ENCODE measurements around the gene ZNHIT3. TPM values are rescaled to one million over a fixed set of nuclear protein-coding genes. Genes with fewer than 3 reads are reported as not detected.

Gene ZNHIT3
- total and polyA plus RNA-seq, 2 of the 13 experiments (the other 11 are each of a cell fraction or from before 2014, with no cell fraction given): 66.6 to 77.4 TPM

GRCh38 chr17:36482611-36483504, 3.6 kb upstream of the ZNHIT3 start (continued):
- TF ChIP-seq ZBTB33 (CRISPR knock-in tag; IDR thresholded peaks at IDR 0.05) (peak; percentile 85), DR1 (CRISPR knock-in tag; IDR thresholded peaks at IDR 0.05) (peak; percentile 29; the same call in 1 of the 2 replicates), SSRP1 (CRISPR knock-in tag; IDR thresholded peaks at IDR 0.05) (no peak), PITX1 (CRISPR knock-in tag; IDR thresholded peaks at IDR 0.05) (no peak), RXRA (CRISPR knock-in tag; IDR thresholded peaks at IDR 0.05) (peak; percentile 55; the same call in 1 of the 2 replicates), ZHX1 (CRISPR knock-in tag; IDR thresholded peaks at IDR 0.05; ENCODE audit: low read depth) (peak; percentile 80; the same call in 1 of the 2 replicates), ZFAT (CRISPR knock-in tag; conservative IDR thresholded peaks at IDR 0.05) (0 out of 2 replicates have a peak, but pooled peaks have one; percentile 41), BRD4 (CRISPR knock-in tag; IDR thresholded peaks at IDR 0.05) (peak; percentile 70; the same call in 1 of the 2 replicates), CERS6 (CRISPR knock-in tag; IDR thresholded peaks at IDR 0.05) (no peak), ZNF710 (CRISPR knock-in tag; IDR thresholded peaks at IDR 0.05; ENCODE audit: borderline replicate concordance) (0 out of 2 replicates have a peak, but pooled peaks have one; percentile 26), ZNF703 (CRISPR knock-in tag; IDR thresholded peaks at IDR 0.05; ENCODE audit: borderline replicate concordance) (0 out of 2 replicates have a peak, but pooled peaks have one; percentile 64), ZNF335 (CRISPR knock-in tag; IDR thresholded peaks at IDR 0.05) (no peak), ZNF772 (CRISPR knock-in tag; IDR thresholded peaks at IDR 0.05) (peak; percentile 92; the same call in 1 of the 2 replicates), ZBTB43 (CRISPR knock-in tag; conservative IDR thresholded peaks at IDR 0.05) (peak; percentile 73; the same call in 1 of the 2 replicates), ZNF383 (CRISPR knock-in tag; IDR thresholded peaks at IDR 0.05; ENCODE audit: borderline replicate concordance) (no peak), MTERF4 (CRISPR knock-in tag; IDR thresholded peaks at IDR 0.05) (peak; percentile 79), ZNF556 (CRISPR knock-in tag; IDR thresholded peaks at IDR 0.05; ENCODE audit: borderline replicate concordance) (peak; percentile 72; the same call in 1 of the 2 replicates)
